GM23248 (cell line): ENCODE results near the gene ITGB4.

ENCODE experiments used
- EZH2 ChIP-seq: fragments of 200-600 bp; sonication (generic); IDR thresholded peaks from 2 replicates; pipeline ENCODE4 v1.6.1; 2018; ENCODE audit warnings: antibody characterized with exemption, mild to moderate bottlenecking; ENCODE audit not compliant: insufficient read depth, poor library complexity, severe bottlenecking
- EZH2phosphoT487 ChIP-seq: fragments of 200-600 bp; sonication (generic); IDR thresholded peaks from 2 replicates; pipeline ENCODE4 v1.6.1; 2018; ENCODE audit warnings: antibody characterized with exemption, moderate library complexity, mild to moderate bottlenecking, low read depth; ENCODE audit not compliant: insufficient read depth

GRCh38 chr17:75784473-75785015, 63.3 kb downstream of the ITGB4 start, which contains the start of gene UNK:
- no peak for TF ChIP-seq EZH2
- TF ChIP-seq EZH2phosphoT487: no peak
